H1 (cell line): ENCODE results near the gene SYT13. TPM values are rescaled to one million over a fixed set of nuclear protein-coding genes. Genes with fewer than 3 reads are reported as not detected.

Experiments
- CHD7 ChIP-seq: fragments of 300-600 bp; sonication (generic); IDR thresholded peaks from 2 replicates; pipeline ENCODE4 v1.7.1; 2012; ENCODE audit warnings: low read length, moderate library complexity, mild to moderate bottlenecking, inconsistent platforms; ENCODE audit not compliant: insufficient replicate concordance
- KDM4A ChIP-seq: IDR thresholded peaks from one replicate; pipeline ENCODE4 v1.7.1; 2012; ENCODE audit warnings: low read depth, mild to moderate bottlenecking, moderate library complexity, low read length, inconsistent platforms; ENCODE audit not compliant: severe bottlenecking
- RXRA ChIP-seq: IDR thresholded peaks from 2 replicates; pipeline ENCODE4 v1.6.1; 2011; ENCODE audit warnings: low read depth, mild to moderate bottlenecking, low read length, moderate library complexity; ENCODE audit not compliant: insufficient read depth
- ZNF274 ChIP-seq: IDR thresholded peaks from 2 replicates; pipeline ENCODE4 v1.7.0; 2012; ENCODE audit warnings: low read length, borderline replicate concordance; ENCODE audit errors: extremely low read depth
- polyA plus RNA-seq, 7 experiments: library from polyadenylated mRNA; depleted of rRNA in 3 of 7; stranded (reverse) in 5 of 7; unstranded in 2 of 7; fragments of >200 nt in 5 of 7; fragments of 200-250 nt in 2 of 7; gene quantifications; 1 replicate in 5 of 7; 2 replicates in 1 of 7; 4 replicates in 1 of 7; pipeline versions ENCODE4 v1.2.1 to v1.2.3, GENCODE V29; 2011 to 2013; ENCODE audit warnings: missing spikeins in 2 of 7, mixed read lengths in 2 of 7
- total RNA-seq: library from RNA; stranded (reverse); fragmentation: NEBNext Ultra II Directional; extraction: Animal tissue kit (Norgen Biotek cat#: 25700); gene quantifications from 2 replicates; pipeline ENCODE4 v1.2.1, GENCODE V29; 2021

The SYT13 gene
- total and polyA plus RNA-seq, 2 of the 8 experiments (the other 6 are each of a cell fraction or from before 2014, with no cell fraction given) = 4.8 to 13.2 TPM

- no peak for TF ChIP-seq CHD7
- TF ChIP-seq ZNF274 = no peak
- no peak for TF ChIP-seq KDM4A
- TF ChIP-seq RXRA = no peak
Observed at GRCh38 chr11:45290586-45290985, 4.4 kb upstream of the SYT13 start (continued).
